ENCODE data around the gene ZPLD1. TPM values are rescaled to one million over a fixed set of nuclear protein-coding genes. Genes with fewer than 3 reads are reported as not detected.

ZPLD1 gene
- total RNA-seq, 2 experiments from 2014 or later = not detected

DNA sequence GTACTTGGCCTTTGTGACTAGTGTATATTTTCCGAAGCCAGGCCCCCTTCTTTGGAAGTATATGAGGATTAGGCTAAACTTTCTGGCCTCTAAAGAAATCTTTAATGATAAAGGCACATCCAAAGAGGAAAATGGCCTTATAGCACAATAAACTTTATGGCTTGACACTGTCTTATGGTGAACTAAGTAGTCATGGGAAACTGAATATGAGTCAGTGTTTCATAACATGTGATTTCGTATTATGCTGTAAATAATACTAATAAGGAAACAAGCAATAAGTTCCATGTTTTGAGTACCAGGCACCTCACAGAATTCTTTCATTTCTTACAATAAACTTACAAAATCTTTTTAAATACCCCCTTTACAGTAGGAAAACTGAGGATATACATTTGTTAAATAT lies 8.2 kb downstream of the ZPLD1 start:
- Mint-ChIP-seq H3K9me3 (no peaks in the 10 kb centered on the region), H3K36me3 (no peaks in the 10 kb centered on the region), H3K4me3 (no peak overlapping the region), H3K27ac (no peak overlapping the region), H3K4me1 (ENCODE audit: low read depth) (no peaks in the 10 kb centered on the region), H3K27me3 (peaks cover 3% of the 10 kb centered on the region)
- no peak for DNase-seq
- ChIA-PET POLR2A (no interaction called here), CTCF (no interaction called here)
- intact Hi-C loops (cut with micrococcal nuclease) = no loop called here

DNA sequence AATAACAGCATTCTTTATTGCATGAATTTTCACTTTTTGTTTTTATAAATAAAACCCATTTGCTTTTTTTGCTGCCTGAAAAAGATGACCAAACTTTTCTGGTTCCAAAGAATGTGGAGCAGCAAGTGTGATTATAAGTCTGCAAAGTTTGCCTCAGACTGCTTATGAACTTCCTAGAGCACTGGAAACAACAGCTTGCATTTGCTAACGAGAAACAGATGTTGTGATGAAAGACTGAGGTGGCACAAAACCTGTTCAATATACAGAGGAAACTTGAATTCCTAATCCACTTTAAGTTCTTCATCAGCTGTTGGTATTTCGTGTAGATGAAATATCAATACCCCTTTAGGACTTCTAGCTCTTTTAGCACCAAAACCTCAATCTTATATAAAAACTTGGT lies 9.3 kb downstream of the ZPLD1 start:
- H3K9me3 Mint-ChIP-seq = no peaks in the 10 kb centered on the region
- H3K4me1 Mint-ChIP-seq (ENCODE audit: low read depth) = no peaks in the 10 kb centered on the region
- ChIA-PET POLR2A (no interaction called here), CTCF (no interaction called here)
- intact Hi-C loops (cut with micrococcal nuclease) = no loop called here
- H3K27ac Mint-ChIP-seq = no peak overlapping the region
- H3K27me3 Mint-ChIP-seq = peaks cover 3% of the 10 kb centered on the region
- no peak overlapping the region for H3K4me3 Mint-ChIP-seq
- no peak for DNase-seq
- no peaks in the 10 kb centered on the region for H3K36me3 Mint-ChIP-seq

DNA sequence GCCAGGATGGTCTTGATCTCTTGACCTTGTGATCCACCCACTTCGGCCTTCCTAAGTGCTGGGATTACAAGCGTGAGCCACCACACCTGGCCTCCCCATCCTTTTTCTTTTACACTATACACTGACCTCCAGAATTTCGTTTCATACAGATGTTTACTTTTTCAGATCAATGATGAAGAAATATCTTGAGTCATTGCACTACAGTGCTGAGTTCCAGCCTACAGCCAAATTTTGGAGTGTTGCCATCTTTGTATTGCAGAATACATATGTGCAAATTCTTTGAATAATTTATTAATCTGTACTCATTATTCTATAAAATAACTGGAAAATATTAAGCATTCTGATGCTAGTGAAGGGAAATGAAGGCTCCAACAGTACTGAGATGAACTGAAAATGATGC lies 12.5 kb downstream of the ZPLD1 start:
- Mint-ChIP-seq H3K4me1 (ENCODE audit: low read depth) (no peaks in the 10 kb centered on the region), H3K4me3 (no peak overlapping the region), H3K36me3 (no peaks in the 10 kb centered on the region), H3K27me3 (peaks cover 1% of the 10 kb centered on the region), H3K9me3 (no peaks in the 10 kb centered on the region), H3K27ac (no peak overlapping the region)
- DNase-seq = no peak
- CTCF ChIA-PET = no interaction called here
- intact Hi-C loops (cut with micrococcal nuclease) = no loop called here
- POLR2A ChIA-PET = no interaction called here

GRCh38 chr3:102449341-102449740 lies 14.5 kb downstream of the ZPLD1 start:
- H3K27me3 Mint-ChIP-seq = peaks cover 1% of the 10 kb centered on the region
- no peak overlapping the region for H3K4me3 Mint-ChIP-seq
- H3K9me3 Mint-ChIP-seq = no peaks in the 10 kb centered on the region
- DNase-seq = no peak
- intact Hi-C loops (cut with micrococcal nuclease) = no loop called here
- ChIA-PET POLR2A (no interaction called here), CTCF (no interaction called here)
- no peaks in the 10 kb centered on the region for H3K4me1 Mint-ChIP-seq (ENCODE audit: low read depth)
- no peak overlapping the region for H3K27ac Mint-ChIP-seq
- H3K36me3 Mint-ChIP-seq = no peaks in the 10 kb centered on the region

- ChIA-PET CTCF (no interaction called here), POLR2A (no interaction called here)
- Mint-ChIP-seq H3K9me3 (no peaks in the 10 kb centered on the region), H3K4me3 (no peak overlapping the region), H3K27ac (no peak overlapping the region), H3K36me3 (no peaks in the 10 kb centered on the region), H3K4me1 (ENCODE audit: low read depth) (no peaks in the 10 kb centered on the region), H3K27me3 (peaks cover 1% of the 10 kb centered on the region)
- intact Hi-C loops (cut with micrococcal nuclease) = no loop called here
- DNase-seq = no peak
These were observed 15.1 kb downstream of the ZPLD1 start for GRCh38 chr3:102449930-102450329.

DNA sequence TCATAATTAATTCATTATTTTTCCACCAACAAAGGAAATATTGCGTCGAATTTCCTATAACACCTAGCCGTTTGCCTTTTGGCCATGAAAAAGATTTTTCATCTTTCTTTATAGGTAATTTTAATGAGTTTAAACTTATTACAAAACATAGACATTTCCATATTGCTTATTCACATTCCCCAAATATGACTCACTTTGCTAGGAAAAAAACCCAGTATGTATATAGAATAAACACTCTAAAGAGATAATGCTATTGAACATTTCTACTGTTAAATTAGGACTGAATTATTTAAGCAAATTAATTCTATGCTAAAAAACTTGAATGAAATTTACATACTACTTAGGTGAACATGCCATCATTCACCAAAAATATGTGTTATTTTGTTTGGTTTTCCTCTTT lies 16.2 kb downstream of the ZPLD1 start:
- Mint-ChIP-seq H3K9me3 (no peaks in the 10 kb centered on the region), H3K4me3 (no peak overlapping the region), H3K27ac (no peak overlapping the region), H3K36me3 (no peaks in the 10 kb centered on the region), H3K27me3 (peaks cover 1% of the 10 kb centered on the region), H3K4me1 (ENCODE audit: low read depth) (no peaks in the 10 kb centered on the region)
- ChIA-PET POLR2A (no interaction called here), CTCF (no interaction called here)
- no peak for DNase-seq
- intact Hi-C loops (cut with micrococcal nuclease) = no loop called here

- no peak overlapping the region for H3K27ac Mint-ChIP-seq
- intact Hi-C loops (cut with micrococcal nuclease) = no loop called here
These were observed 16.7 kb downstream of the ZPLD1 start for GRCh38 chr3:102451543-102451942.

GRCh38 chr3:102454181-102454580 lies 19.4 kb downstream of the ZPLD1 start:
- no peak overlapping the region for H3K27ac Mint-ChIP-seq
- no peaks in the 10 kb centered on the region for H3K36me3 Mint-ChIP-seq
- CTCF ChIA-PET = interaction anchor here (1.4 kb wide), 1 partner anchor 82 kb away, joined by 4 read pairs; no protein-coding TSS in a partner anchor
- POLR2A ChIA-PET = no interaction called here
- DNase-seq = no peak
- no peak overlapping the region for H3K4me3 Mint-ChIP-seq
- H3K9me3 Mint-ChIP-seq = no peaks in the 10 kb centered on the region
- intact Hi-C loops (cut with micrococcal nuclease) = no loop called here
- H3K4me1 Mint-ChIP-seq (ENCODE audit: low read depth) = no peaks in the 10 kb centered on the region
- H3K27me3 Mint-ChIP-seq = no peaks in the 10 kb centered on the region

More at GRCh38 chr3:102451543-102451942, 16.7 kb downstream of the ZPLD1 start:
- no peaks in the 10 kb centered on the region for H3K36me3 Mint-ChIP-seq
- peaks cover 1% of the 10 kb centered on the region for H3K27me3 Mint-ChIP-seq
- ChIA-PET CTCF (no interaction called here), POLR2A (no interaction called here)
- DNase-seq = no peak
- H3K9me3 Mint-ChIP-seq = no peaks in the 10 kb centered on the region
- no peaks in the 10 kb centered on the region for H3K4me1 Mint-ChIP-seq (ENCODE audit: low read depth)
- H3K4me3 Mint-ChIP-seq = no peak overlapping the region

DNA sequence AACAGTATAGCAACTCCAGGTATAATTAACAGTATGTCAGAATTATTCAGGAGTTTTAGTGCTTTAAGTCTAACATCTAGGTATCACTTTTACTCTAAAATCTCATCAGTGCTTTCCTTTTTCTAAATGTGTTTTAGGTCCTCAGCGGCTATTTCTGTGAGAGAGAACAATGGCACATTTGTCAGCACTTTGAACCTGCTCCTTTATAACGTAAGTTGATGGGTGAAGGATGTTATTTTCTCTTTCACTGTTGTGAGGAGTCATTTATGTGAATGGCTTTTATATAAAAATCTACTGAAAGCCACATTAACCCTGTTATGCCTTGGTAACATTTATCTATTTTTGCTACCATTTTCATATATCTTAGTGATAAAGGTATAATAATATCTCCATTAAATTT lies 22.8 kb downstream of the ZPLD1 start:
- Mint-ChIP-seq H3K36me3 (no peaks in the 10 kb centered on the region), H3K4me1 (ENCODE audit: low read depth) (no peaks in the 10 kb centered on the region), H3K27me3 (peaks cover 2% of the 10 kb centered on the region), H3K27ac (no peak overlapping the region), H3K4me3 (no peak overlapping the region), H3K9me3 (no peaks in the 10 kb centered on the region)
- intact Hi-C loops (cut with micrococcal nuclease) = no loop called here
- ChIA-PET POLR2A (no interaction called here), CTCF (no interaction called here)
- no peak for DNase-seq

DNA sequence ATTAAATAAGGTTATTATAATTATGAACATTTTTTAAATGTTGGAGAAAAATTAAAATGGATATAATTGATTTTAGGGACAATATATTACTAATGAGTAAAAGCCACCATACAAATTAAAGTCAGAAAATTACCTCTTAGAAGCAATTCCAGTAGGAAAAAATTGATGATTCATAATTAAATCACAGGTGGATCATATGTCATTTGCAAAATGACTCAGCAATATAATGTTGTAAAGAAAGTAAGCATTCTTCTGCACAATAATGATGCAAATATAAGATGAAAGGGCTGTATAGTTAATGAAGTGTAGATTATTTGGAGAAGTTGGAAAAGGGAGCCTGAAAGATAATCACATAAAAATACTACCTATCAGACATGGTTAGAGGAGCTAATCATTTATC lies 25.8 kb downstream of the ZPLD1 start:
- Mint-ChIP-seq H3K4me3 (no peak overlapping the region), H3K27me3 (peaks cover 9% of the 10 kb centered on the region), H3K36me3 (no peaks in the 10 kb centered on the region), H3K4me1 (ENCODE audit: low read depth) (no peaks in the 10 kb centered on the region), H3K9me3 (no peaks in the 10 kb centered on the region), H3K27ac (no peak overlapping the region)
- no peak for DNase-seq
- intact Hi-C loops (cut with micrococcal nuclease) = no loop called here
- ChIA-PET CTCF (no interaction called here), POLR2A (no interaction called here)

DNA sequence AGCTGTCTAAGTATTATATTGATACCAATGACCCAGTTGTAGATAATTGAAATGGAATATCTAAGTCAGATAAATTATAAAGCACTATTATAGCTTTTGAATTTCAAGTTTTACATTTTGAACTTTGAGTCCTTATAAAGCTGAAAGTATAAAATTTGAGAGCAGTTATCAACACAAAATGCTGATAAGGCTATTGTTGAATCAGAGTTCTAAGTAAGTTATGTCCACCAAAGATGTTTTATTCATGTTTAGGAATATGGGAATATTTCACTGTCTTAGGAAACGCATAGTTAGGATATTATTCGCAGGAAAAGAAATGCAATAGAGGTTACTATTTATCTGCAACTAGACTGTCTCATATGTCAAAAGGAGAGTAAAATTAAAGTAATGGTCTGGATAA lies 29.4 kb downstream of the ZPLD1 start:
- Mint-ChIP-seq H3K27me3 (peaks cover 11% of the 10 kb centered on the region), H3K4me1 (ENCODE audit: low read depth) (no peaks in the 10 kb centered on the region), H3K36me3 (no peaks in the 10 kb centered on the region), H3K4me3 (no peak overlapping the region), H3K9me3 (no peaks in the 10 kb centered on the region), H3K27ac (no peak overlapping the region)
- no peak for DNase-seq
- ChIA-PET CTCF (no interaction called here), POLR2A (no interaction called here)
- intact Hi-C loops (cut with micrococcal nuclease) = no loop called here

DNA sequence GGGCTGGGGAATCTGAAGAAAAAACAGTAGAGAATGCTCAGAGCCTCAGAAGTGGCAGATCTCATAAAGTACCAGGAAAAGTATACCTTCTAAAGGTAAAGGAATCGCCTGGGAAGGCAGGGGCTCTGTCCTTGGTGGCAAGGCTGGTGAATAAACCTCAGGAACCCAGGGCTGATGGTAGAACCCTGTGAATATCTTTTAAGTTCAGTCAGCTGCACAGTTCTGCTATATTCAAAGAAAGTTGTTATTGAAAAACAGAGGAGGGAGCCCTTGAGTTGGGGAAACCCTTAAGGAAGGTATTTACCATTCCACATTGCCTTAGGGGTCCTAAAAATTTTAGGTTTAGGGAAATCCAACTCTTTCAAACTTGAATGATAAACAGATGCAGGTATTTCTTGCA lies 31.2 kb downstream of the ZPLD1 start:
- POLR2A ChIA-PET = no interaction called here
- Mint-ChIP-seq H3K9me3 (no peaks in the 10 kb centered on the region), H3K27ac (no peak overlapping the region), H3K36me3 (no peaks in the 10 kb centered on the region), H3K4me1 (ENCODE audit: low read depth) (no peaks in the 10 kb centered on the region), H3K4me3 (no peak overlapping the region), H3K27me3 (peaks cover 9% of the 10 kb centered on the region)
- intact Hi-C loops (cut with micrococcal nuclease) = no loop called here
- CTCF ChIA-PET = no interaction called here
- no peak for DNase-seq

- ChIA-PET POLR2A (no interaction called here), CTCF (no interaction called here)
- Mint-ChIP-seq H3K27me3 (peaks cover 2% of the 10 kb centered on the region), H3K9me3 (no peaks in the 10 kb centered on the region), H3K27ac (no peak overlapping the region), H3K36me3 (no peaks in the 10 kb centered on the region), H3K4me3 (no peak overlapping the region), H3K4me1 (ENCODE audit: low read depth) (no peaks in the 10 kb centered on the region)
- DNase-seq = no peak
- intact Hi-C loops (cut with micrococcal nuclease) = no loop called here
These were observed 35.3 kb downstream of the ZPLD1 start for GRCh38 chr3:102470066-102470465.

DNA sequence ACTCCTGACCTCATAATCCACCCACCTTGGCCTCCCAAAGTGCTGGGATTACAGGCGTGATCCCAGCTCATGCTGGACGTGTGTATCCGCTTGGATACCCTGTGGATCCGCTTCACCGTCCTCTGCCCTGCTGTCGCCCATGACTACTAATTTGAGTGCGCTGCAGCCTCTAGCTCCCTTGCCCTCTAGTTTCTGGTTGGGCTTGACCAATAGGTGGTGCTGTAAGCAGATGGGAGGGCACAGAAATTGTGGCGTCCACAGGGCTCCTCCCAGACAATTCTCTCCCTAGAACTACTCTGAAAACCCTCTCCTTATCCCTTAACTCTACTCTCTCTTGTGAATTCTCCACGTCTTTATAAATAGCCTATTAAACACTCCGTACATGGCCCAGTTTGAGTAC lies 36.2 kb downstream of the ZPLD1 start:
- DNase-seq = no peak
- POLR2A ChIA-PET = no interaction called here
- CTCF ChIA-PET = no interaction called here
- H3K9me3 Mint-ChIP-seq = no peaks in the 10 kb centered on the region
- H3K27ac Mint-ChIP-seq = no peak overlapping the region
- no peak overlapping the region for H3K4me3 Mint-ChIP-seq
- peaks cover 2% of the 10 kb centered on the region for H3K27me3 Mint-ChIP-seq
- intact Hi-C loops (cut with micrococcal nuclease) = no loop called here
- H3K36me3 Mint-ChIP-seq = no peaks in the 10 kb centered on the region
- H3K4me1 Mint-ChIP-seq (ENCODE audit: low read depth) = no peaks in the 10 kb centered on the region

Data from activated CD4-positive, alpha-beta memory T cell treated with anti-CD3 and anti-CD28 coated beads for 36 hours (primary cell).